Fibroblast of pulmonary artery (primary cell): ENCODE results near the gene TNIK.
A peak's percentile ranks its signal among the peaks of the same experiment; 100 is the strongest.

ENCODE experiments used
- DNase-seq: peaks from one replicate; pipeline ENCODE4 v3.0.0-alpha.2; 2010; ENCODE audit warnings: low read depth
- H3K4me3 ChIP-seq: replicated peaks from 2 replicates; pipeline ENCODE4 v1.5.1; 2011; ENCODE audit warnings: low read depth, mild to moderate bottlenecking, control low read depth, low read length, moderate library complexity
- TF ChIP-seq, protein P1 (sequence below): IDR thresholded peaks from 2 replicates; pipeline ENCODE4 v1.5.1; 2011; ENCODE audit warnings: mild to moderate bottlenecking, control low read depth, low read length, inconsistent platforms; ENCODE audit errors: missing control alignments

Gene TNIK

GRCh38 chr3:171116824-171117395 is 343.3 kb downstream of the TNIK start:
- H3K4me3 ChIP-seq: no peak overlapping the region
- TF ChIP-seq, protein P1, sequence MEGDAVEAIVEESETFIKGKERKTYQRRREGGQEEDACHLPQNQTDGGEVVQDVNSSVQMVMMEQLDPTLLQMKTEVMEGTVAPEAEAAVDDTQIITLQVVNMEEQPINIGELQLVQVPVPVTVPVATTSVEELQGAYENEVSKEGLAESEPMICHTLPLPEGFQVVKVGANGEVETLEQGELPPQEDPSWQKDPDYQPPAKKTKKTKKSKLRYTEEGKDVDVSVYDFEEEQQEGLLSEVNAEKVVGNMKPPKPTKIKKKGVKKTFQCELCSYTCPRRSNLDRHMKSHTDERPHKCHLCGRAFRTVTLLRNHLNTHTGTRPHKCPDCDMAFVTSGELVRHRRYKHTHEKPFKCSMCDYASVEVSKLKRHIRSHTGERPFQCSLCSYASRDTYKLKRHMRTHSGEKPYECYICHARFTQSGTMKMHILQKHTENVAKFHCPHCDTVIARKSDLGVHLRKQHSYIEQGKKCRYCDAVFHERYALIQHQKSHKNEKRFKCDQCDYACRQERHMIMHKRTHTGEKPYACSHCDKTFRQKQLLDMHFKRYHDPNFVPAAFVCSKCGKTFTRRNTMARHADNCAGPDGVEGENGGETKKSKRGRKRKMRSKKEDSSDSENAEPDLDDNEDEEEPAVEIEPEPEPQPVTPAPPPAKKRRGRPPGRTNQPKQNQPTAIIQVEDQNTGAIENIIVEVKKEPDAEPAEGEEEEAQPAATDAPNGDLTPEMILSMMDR: no peak
- DNase-seq: no peak

DNA sequence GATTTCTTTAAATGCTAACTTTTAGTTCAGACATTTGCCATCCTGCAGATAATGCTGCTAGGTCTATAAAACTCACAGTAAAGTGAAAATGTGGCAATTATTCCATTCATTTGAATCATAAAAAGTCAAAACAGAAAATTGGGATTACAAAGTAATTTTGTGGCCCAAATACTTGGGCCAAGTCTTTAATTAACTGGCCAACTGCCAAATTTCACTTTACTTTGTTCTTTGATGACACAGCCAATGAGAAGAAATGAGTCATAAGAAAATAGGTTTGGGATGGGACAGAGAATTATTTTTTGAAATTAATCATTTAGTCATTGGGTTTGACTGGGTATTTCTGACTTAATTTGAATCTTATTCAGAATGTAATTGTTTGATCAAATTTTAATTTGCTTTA is 343.8 kb downstream of the TNIK start:
- TF ChIP-seq, protein P1: no peak
- H3K4me3 ChIP-seq: no peak overlapping the region
- peak; percentile 25 for DNase-seq

GRCh38 chr3:171115667-171116066 is 344.5 kb downstream of the TNIK start:
- H3K4me3 ChIP-seq: no peak overlapping the region
- TF ChIP-seq, protein P1: no peak
- no peak for DNase-seq

- DNase-seq: no peak
- H3K4me3 ChIP-seq: no peak overlapping the region
- TF ChIP-seq, protein P1: peak; percentile 21
These were observed 346.5 kb downstream of the TNIK start for GRCh38 chr3:171113716-171114115.

GRCh38 chr3:171110715-171111114 is 349.5 kb downstream of the TNIK start:
- TF ChIP-seq, protein P1: no peak
- DNase-seq: no peak
- no peak overlapping the region for H3K4me3 ChIP-seq

GRCh38 chr3:171108066-171108465 is 352.1 kb downstream of the TNIK start:
- no peak for DNase-seq
- TF ChIP-seq, protein P1: no peak

DNA sequence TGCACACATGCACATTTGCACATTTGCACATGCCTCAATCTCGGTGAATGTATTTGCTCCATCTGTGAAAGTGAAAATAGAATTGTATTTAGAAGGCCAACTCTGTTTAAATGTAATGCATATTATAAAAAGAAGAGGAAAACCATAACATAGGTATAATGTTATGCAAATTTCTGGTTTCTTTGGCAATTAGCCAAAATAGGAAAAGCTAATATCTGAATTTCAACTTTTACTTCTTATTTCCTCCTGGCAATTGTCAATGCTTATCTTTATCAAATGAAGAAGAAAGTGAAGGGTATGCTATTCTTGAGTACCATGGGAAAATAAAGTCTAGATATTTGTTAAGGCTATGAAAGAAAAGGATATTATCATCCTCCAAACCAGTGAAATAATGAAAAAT is 357.0 kb downstream of the TNIK start:
- no peak for DNase-seq
- TF ChIP-seq, protein P1: no peak
- no peak overlapping the region for H3K4me3 ChIP-seq

More at GRCh38 chr3:171108066-171108465, 352.1 kb downstream of the TNIK start:
- no peak overlapping the region for H3K4me3 ChIP-seq
